GM18861 (cell line): ENCODE measurements around the gene CTCF.
"Not testable (repeated sequence)": the region's sequence is repeated elsewhere in the genome, so short reads cannot be mapped to it uniquely, and the experiment has no call there.

Source experiments
- ATAC-seq: cut with Tn5 transposase; IDR thresholded peaks from one replicate; pipeline ENCODE4 v1.9.1; 2021; ENCODE audit not compliant: unreplicated experiment

The CTCF gene, protein sequence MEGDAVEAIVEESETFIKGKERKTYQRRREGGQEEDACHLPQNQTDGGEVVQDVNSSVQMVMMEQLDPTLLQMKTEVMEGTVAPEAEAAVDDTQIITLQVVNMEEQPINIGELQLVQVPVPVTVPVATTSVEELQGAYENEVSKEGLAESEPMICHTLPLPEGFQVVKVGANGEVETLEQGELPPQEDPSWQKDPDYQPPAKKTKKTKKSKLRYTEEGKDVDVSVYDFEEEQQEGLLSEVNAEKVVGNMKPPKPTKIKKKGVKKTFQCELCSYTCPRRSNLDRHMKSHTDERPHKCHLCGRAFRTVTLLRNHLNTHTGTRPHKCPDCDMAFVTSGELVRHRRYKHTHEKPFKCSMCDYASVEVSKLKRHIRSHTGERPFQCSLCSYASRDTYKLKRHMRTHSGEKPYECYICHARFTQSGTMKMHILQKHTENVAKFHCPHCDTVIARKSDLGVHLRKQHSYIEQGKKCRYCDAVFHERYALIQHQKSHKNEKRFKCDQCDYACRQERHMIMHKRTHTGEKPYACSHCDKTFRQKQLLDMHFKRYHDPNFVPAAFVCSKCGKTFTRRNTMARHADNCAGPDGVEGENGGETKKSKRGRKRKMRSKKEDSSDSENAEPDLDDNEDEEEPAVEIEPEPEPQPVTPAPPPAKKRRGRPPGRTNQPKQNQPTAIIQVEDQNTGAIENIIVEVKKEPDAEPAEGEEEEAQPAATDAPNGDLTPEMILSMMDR

DNA sequence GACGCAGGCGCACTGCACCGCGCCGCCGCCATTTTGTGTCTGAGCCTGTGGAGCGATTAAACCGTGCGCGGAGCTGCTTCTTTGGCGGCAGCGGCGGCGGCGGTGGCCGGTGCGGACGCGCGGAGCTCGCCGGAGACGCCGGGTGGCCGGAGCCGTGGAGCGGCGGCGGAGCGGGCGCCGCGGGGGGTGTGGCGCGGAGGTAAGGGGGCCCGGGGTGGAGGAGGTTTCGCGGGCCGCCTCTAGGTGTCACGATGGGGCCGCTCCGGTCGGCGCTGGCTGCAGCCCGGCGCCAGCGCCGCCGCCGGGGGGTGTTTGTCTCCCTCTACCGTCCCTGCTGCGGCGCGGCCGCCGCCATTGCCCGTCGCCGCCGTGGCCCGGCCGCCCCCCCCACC lies at the start of gene CTCF:
Gene CTCF (plus strand): TSS at position 1 of the 392 bp plus-strand sequence. CDS start 48,307 bp downstream, outside the sequence.
- peak; percentile 25 for ATAC-seq

DNA sequence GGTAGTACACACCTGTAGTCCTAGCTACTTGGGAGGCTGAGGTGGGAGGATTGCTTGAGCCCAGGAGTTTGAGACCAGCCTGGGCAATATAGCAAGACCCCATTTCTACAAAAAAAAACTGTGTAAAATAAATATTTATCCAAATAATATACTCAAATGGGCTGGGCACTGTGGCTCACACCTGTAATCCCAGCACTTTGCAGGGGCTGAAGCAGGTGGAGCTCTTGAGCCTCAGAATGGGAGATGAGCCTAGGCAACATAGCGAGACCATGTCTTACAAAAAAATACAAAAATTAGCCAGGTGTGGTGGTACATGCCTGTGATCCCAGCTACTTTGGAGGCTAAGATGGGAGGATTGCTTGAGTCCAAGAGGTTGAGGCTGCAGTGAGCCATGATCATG lies 48.4 kb upstream of the CTCF start:
- ATAC-seq: not testable (repeated sequence)

DNA sequence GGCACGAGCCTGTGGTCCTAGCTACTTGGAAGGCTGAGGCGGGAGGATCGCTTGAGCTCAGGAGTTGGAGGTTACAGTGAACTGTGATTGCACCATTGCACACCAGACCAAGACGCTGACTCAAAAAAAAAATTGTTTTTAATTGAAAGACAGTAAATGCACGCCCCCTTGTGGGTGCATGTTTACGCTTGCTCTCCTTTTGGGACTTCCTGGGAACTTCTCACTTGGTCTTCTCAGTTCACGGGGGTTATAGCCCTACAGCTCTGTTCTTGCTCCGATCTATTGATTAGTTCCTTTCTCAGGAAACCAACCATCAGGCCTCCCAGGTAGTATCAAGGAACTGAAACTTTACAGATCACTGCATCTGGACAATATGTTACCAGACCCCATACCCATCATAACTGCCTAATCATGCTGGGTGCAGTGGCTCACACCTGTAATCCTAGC lies 47.9 kb upstream of the CTCF start:
- ATAC-seq: peak; percentile 54

DNA sequence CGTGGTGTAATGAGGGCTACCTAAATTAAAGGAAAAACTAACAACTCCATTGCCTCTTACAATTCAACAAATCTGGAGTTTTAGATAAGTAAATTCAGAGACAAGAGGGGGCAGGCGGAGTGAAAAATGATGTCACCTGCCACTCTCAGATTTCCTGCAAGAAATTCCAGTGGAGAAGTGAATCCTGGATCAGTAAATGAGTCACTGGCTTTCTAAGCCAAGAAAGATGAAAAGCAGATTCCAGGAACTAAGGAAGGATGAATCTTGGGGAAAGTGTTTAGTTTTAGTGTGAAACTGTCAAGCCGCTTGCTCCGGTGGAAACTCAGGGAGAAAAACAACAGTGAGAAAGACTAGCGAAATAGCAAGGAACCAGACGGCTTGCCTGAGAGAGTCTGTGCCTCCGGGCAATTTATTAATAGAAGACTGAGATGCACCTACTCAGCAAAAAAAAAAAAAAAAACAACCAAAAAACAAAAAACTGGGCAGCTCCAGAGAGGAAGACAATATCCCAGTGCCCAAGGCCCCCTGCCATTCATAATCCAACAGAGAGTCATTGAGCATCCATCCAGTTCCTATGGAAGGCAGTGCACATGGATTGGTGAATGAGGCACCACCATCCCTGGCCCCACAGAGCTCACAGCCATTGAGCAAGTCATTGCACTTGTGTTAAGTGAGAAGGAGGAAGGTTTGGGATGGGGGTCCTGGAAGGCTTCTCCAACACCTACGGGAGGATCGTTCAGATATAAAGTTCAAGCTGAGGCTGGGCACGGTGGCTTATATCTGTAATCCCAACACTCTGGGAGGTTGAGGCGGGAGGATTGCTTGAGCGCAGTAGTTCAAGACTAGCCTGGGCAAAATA lies 45.8 kb upstream of the CTCF start:
- no peak for ATAC-seq

DNA sequence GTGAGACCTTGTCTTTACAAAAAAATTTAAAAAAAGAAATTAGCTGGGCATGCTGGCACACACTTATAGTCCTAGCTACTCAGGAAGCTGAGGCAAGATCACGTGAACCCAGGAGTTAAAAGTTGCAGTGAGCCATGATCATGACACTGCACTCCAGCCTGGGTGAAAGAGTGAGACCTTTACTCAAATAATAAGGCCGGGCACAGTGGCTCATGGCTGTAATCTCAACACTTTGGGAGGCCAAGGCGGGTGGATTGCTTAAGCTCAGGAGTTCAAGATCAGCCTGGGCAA lies 45.2 kb upstream of the CTCF start:
- ATAC-seq: no peak

DNA sequence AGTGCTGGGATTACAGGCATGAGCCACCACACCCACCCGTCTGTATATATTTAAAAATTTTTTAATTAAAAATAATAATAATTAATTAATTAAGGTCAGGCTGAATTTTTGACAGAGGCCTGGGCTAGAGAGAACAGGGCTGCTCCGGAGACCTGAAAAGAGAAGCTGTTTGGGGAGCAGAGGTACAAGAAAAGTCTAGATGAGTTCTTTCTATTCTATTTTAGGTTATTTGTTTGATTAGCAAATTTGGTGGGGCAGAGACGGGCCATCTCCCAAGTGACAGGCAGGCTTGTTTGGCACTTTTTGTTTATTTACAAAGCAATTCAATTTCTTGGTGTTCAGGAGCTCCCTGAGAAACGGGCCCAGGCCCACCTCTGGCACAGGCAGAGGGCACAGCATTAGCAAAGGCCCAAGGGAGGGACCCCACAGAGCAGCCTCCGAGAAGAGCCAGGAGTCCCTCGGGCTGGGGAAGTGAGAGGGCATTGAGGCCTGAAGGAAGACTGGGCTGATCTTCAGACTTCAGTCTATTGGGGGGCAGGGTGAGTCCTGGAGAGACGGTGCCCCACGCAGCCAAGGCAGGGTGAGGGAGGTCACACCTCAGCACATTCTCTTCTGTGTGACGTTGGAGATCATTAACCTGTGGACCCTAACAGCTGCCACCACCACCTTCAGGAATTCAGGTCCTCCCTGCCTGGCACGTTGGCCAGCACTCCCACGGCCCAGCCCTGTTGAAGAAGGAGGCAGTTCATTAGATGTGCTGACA lies 44.5 kb upstream of the CTCF start:
- ATAC-seq: peak; percentile 24

DNA sequence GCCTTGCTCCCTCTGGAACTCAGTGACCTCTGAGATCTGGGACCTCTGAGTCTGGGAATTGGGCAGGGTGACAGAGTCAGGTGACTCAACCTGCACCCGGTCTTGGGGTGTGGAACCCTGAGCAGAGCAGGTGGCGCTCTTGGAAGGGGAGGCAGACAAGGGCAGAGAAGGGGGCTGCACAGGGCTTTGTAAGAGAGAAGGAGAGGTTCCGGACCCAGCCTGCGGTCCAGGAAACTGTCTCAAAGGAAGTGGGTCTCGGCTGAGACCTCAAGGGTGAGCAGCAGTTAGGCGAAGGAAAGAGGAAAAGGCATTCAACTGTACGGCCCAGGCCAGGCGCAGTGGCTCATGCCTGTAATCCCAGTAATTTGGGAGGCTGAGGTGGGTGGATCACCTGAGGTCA lies 43.6 kb upstream of the CTCF start:
- no peak for ATAC-seq

DNA sequence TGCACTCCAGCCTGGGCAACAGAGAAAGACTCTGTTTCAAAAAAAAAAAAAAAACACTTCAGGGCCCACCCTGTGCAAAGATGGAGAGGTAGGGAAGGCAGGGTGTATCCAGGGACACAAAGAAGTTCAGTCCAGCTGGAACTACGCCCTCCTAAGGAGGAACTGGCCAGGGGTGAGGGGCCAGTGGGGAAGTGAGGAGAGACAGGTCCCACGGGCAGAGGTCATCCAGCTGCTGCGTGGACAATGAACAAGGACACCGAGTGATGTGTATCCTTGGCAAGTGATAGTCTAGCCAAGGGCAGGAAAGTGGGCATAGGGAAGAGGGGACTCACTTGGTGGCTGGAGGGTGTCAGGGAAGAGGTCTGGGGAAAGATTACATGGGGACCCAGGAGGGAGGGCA lies 43.1 kb upstream of the CTCF start:
- no peak for ATAC-seq

DNA sequence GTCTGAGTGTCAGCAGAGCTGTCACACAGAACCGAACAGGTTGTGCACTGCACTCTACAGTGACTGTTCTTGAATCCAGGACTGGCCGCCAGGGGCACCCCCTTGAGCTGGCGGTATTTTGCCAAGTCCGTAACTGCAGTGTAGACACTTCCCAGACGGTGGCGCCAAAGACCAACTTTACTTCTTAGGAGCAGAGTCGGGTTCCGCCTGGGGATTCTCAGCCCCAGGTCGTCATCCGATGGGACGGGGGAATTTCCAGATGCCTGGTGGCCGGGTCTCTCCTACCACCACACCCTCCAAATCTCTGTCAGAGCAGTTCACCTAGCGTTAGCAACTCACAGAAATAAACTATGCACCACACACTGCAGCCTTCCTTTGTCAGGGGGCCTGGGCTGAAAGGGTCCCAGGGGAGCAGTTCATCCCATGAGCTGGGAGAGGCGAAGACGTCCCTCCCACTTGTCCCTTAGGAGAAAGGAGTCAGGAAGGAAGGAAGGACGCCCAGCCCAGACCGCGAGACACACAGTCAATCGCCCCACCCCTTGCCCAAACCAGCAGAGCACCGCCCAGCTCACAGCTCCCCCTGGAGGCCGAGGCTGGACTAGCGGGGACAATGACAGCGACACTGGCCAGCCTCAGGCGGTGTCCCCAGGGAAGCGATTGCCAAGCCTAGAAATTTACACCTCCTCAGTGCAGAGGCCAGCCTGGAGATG lies 41.1 kb upstream of the CTCF start:
- peak; percentile 50 for ATAC-seq

DNA sequence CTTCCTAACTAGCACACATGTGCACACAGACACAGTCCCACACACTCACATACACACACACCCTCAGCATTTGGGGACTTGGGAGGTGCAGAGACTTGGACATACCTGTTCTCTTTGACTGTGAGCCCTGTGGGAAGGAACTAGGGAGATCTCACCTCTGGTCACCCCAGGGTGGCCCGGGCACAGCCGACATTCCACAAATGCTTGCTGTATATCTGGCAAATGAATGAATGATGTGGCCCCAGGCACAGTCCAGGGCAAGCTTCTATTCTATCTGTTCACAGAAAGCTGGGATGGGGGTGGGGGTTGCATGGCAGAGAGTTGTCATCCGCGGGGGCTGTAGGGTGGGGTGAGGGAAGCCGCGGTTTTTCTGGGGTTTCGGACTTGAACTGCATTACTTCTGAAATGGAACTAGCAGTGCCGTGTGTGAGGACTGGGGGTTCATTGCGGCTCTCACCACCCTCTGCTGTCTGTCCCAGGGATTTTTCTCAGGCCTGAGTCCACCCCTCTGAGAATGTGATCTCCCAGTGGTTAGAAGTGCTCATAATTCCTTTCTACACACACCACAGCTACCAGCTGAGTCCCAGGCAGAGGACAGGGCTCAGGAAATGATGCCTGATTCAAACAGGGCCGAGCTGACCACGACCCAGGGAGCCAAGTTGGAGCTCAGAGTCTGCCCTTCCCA lies 37.0 kb upstream of the CTCF start:
- ATAC-seq: no peak

DNA sequence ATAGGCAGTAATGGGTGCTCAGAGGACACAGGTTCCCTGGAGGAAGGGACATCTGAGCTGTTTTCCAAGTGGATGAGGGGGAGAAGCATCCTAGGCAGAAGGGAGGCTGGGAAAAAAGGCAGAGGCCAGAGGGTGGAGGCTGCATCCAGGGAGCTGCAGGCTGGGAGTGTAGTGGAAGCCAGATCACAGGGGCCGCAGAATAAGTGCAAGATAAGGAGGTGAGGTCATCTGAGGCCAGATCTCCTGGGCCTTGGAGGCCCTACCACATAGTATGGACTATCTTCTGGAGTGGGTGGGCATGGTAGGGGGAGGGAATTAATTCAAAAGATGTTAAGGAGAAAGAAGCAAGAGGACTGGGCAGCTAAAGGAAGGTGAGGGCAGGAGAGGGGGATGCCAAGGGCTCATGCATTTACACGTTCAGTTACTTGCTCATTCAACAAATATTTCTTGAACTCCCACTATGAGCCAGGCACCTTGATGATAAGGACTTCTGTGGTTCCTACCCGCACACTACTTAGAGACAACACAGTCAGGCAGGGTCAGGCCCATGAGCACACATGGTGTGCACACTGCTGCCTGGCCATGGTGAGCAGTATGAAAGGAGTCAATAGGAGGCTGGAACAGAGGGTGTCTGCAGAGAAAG lies 36.1 kb upstream of the CTCF start:
- ATAC-seq: no peak

DNA sequence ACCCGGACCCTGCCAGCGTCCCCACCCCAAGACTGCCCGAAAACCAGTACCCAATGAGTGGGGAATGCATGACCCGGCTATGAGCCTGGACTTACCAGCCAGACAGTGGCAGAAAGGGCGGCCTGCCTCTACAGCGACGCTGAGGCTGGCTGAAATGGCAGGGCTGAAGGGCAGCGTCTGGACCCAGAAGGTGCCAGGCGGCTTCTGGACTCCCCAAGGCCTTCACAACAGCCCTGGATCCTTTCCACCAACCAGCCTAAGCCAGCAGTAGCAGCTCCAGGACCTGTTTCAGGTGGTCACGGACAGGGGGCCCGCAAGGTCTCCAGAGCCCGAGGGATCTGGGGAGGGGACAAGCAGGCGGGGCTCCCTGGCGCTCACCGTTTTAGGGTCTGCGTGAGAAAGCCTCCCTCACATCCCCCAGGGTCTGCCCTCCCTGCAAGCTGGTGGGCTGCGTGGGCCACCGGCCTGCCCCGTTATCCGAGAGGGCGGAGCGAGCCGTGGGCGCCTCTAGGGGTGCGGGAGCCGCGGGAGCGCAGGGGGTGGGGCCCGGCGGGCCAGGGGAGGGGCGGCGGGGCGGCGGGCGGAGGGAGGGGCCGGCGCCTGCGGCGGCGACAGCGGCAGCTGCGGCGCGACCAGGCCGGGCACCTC lies 34.0 kb upstream of the CTCF start, which contains the start of gene RIPOR1:
Gene RIPOR1 (plus strand): TSS at position 608 of the 648 bp plus-strand sequence. CDS start 9,618 bp downstream, outside the sequence.
- ATAC-seq: no peak

DNA sequence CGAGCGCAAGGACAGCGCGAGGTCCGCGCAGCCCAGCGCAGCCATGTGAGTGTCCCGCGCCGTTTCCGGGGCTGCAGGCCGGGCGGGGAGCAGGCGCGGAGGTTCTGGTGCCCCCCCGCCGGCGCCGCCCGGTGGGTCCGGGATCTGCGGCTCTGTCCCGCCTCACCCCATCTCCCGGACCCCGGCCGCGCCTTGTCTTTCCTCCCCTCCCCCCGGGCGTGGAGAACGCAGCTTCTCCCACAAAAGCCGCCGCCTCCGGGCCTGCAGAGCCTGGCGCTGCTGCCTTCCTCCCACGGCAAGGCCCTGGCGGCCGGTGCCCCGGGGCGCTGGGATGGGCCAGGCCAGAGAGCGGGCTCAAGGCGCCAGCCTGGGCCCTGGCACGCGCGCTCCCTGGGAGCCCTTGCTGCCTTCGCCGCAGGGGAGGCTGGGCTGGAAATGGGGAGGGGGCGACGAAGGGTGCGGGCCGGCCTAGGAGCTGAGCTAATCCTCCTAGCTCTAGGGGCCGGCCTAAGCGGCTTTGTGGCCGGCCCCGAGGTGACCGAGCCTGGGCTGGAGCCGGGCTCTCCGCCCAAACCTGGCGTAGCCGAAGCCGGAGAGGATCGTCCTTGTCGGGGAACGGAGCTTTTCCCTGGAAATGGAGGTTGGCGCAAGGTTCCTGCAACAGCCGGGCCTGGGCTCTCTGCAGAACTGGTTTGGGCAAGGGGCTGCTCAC lies 33.3 kb upstream of the CTCF start:
- ATAC-seq: no peak

DNA sequence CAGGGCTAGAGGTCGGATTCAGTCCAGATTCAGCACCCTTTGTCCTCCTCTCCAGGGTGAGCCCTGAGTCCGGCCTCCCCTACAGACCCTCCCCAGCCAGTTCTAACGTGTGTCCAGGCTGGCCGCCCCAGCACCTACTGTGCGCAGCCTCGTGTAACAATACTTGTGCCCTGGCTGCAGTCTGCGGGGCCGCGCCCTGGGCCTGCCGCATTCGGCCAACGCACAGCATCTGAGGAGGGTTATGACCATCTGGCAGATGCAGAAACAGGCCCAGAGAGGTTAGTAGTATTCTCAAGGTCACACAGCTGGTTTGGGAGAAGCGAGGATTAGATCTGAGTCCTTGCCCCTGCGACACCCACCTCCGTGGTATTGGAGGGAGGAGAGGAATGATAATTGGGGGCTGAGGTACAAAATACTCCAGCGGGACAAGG lies 32.7 kb upstream of the CTCF start:
- no peak for ATAC-seq

DNA sequence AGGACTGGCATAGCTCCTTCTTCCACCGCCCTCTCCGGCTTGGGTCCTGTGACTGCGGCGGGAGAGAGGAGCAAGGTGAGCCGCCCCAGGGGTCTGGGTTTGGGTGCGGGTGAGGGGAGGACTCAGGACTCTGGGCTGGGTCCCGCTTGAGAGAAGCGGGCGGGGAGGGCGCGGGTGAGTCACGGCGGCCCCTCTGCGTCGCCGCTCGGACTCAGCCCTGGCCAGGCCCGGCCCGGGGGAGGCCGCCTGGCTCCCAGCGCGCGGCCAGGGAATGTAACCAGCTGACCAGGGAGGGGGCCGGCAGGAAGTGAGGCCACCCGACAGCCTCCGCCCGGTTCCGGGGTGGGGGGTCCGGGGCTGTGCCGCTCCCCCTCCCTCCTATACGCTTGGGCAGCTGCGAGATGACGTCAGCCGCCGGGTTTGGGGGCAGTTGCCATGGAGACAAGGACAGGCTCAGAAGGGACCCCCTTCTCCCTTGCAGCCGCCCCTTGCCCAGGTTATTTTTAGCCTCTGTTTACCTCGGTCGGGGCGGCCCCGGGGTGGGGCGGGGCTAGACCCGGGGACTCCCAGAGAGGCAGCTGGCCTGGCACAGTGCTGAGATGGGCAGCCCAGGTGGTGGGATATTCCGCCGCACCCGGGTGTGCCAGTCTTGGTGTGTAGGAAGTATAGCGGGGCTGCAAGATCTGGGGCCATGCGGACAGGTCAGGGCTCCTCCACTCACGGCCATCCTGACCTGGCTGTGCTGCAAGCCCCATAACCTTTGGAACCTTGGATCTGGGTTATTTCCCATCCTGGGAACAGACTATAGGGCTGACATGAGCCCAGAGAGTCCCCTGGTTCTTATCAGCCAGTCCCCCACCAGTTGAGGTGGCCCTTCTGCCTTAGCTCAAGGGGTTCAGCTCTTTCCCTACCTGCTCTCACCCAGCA lies 32.0 kb upstream of the CTCF start:
- ATAC-seq: peak; percentile 37

DNA sequence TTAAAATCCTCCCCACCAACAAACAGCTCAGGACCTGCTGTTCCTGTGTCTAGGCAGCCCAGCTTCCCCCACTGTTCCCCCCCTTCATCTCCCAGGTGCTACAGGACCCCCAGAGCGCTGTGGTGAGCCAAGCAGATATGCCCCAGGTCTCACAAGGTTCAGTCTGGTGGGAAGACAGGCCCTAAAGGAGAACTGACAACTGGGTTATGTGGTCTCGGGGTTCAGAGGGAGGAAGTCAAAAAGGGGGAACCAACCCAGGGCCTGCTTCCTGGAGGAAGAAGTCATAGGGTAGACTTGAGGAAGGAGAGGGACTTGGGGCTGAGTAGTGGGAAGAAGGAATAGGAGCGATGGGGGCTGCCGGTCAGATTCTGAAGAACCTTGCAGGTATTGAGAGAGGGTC lies 31.1 kb upstream of the CTCF start:
- no peak for ATAC-seq
